SK-N-SH treated with all-trans-retinoic acid at 6 μM for 48 hours (cell line): Measurements from ENCODE around the gene PROCA1.

Source experiments
- ATAC-seq: fragments of 200-7000 bp; cut with Tn5 transposase; 3 replicates; pipeline ENCODE4 v1.9.1; 2020; ENCODE audit warnings: mild to moderate bottlenecking, moderate library complexity
- ARNTL ChIP-seq: fragments of 450-650 bp; formaldehyde crosslinking; IDR thresholded peaks from 2 replicates; pipeline ENCODE4 v1.5.0; 2020; ENCODE audit warnings: low read depth, mild to moderate bottlenecking, moderate library complexity, borderline replicate concordance
- BACH2 ChIP-seq: fragments of 250-450 bp; sonication (Bioruptor Pico); IDR thresholded peaks from 2 replicates; pipeline ENCODE4 v1.9.0; 2021; ENCODE audit warnings: mild to moderate bottlenecking, borderline replicate concordance
- CREB5 ChIP-seq: fragments of 250-450 bp; sonication (Bioruptor Pico); IDR thresholded peaks from 2 replicates; pipeline ENCODE4 v1.5.1; 2020; ENCODE audit warnings: low read depth, mild to moderate bottlenecking, moderate library complexity
- CSDC2 ChIP-seq: fragments of 250-450 bp; sonication (Bioruptor Pico); IDR thresholded peaks from 2 replicates; pipeline ENCODE4 v1.5.0; 2020; ENCODE audit warnings: mild to moderate bottlenecking, moderate library complexity
- ESRRG ChIP-seq: fragments of 250-450 bp; sonication (Bioruptor Pico); IDR thresholded peaks from 2 replicates; pipeline ENCODE4 v1.6.1; 2021; ENCODE audit warnings: mild to moderate bottlenecking
- GLIS3 ChIP-seq: fragments of 250-450 bp; sonication (Bioruptor Pico); IDR thresholded peaks from 2 replicates; pipeline ENCODE4 v1.5.0; 2020; ENCODE audit warnings: mild to moderate bottlenecking, moderate library complexity
- ISL1 ChIP-seq: fragments of 250-450 bp; sonication (Bioruptor Pico); IDR thresholded peaks from 2 replicates; pipeline ENCODE4 v2.1.2; 2022; ENCODE audit warnings: mild to moderate bottlenecking, moderate library complexity
- OSR1 ChIP-seq: fragments of 250-450 bp; sonication (Bioruptor Pico); IDR thresholded peaks from 2 replicates; pipeline ENCODE4 v1.8.0; 2022; ENCODE audit warnings: moderate library complexity, mild to moderate bottlenecking, inconsistent platforms
- PATZ1 ChIP-seq: fragments of 250-450 bp; sonication (Bioruptor Pico); IDR thresholded peaks from 2 replicates; pipeline ENCODE4 v1.8.0; 2020; ENCODE audit warnings: mild to moderate bottlenecking, moderate library complexity, borderline replicate concordance
- POU6F1 ChIP-seq: fragments of 250-450 bp; sonication (Bioruptor Pico); IDR thresholded peaks from 2 replicates; pipeline ENCODE4 v1.8.0; 2021; ENCODE audit warnings: low read depth, mild to moderate bottlenecking, moderate library complexity, borderline replicate concordance
- PPARA ChIP-seq: fragments of 250-450 bp; sonication (Bioruptor Pico); IDR thresholded peaks from 2 replicates; pipeline ENCODE4 v1.5.0; 2020; ENCODE audit warnings: mild to moderate bottlenecking, borderline replicate concordance
- RARB ChIP-seq: fragments of 250-450 bp; sonication (Bioruptor Pico); IDR thresholded peaks from 2 replicates; pipeline ENCODE4 v1.8.0; 2021; ENCODE audit warnings: mild to moderate bottlenecking, moderate library complexity
- TCF4 ChIP-seq: fragments of 250-450 bp; sonication (Bioruptor Pico); IDR thresholded peaks from 2 replicates; pipeline ENCODE4 v1.8.0; 2021; ENCODE audit warnings: mild to moderate bottlenecking, moderate library complexity, borderline replicate concordance
- TOX ChIP-seq: fragments of 250-450 bp; sonication (Bioruptor Pico); IDR thresholded peaks from 2 replicates; pipeline ENCODE4 v1.8.0; 2021; ENCODE audit warnings: mild to moderate bottlenecking, moderate library complexity, borderline replicate concordance
- TSHZ2 ChIP-seq: fragments of 250-450 bp; sonication (Bioruptor Pico); IDR thresholded peaks from 2 replicates; pipeline ENCODE4 v1.5.0; 2020; ENCODE audit warnings: mild to moderate bottlenecking, moderate library complexity
- ZC3H10 ChIP-seq: fragments of 250-450 bp; sonication (Bioruptor Pico); IDR thresholded peaks from 2 replicates; pipeline ENCODE4 v1.5.1; 2021; ENCODE audit warnings: mild to moderate bottlenecking, moderate library complexity
- ZFP3 ChIP-seq: fragments of 250-450 bp; sonication (Bioruptor Pico); IDR thresholded peaks from 2 replicates; pipeline ENCODE4 v1.5.0; 2020; ENCODE audit warnings: mild to moderate bottlenecking, moderate library complexity
- ZFP30 ChIP-seq: fragments of 450-650 bp; formaldehyde crosslinking; IDR thresholded peaks from 2 replicates; pipeline ENCODE4 v1.5.0; 2022; ENCODE audit warnings: mild to moderate bottlenecking, moderate library complexity
- ZNF565 ChIP-seq: fragments of 450-650 bp; formaldehyde crosslinking; conservative IDR thresholded peaks from 2 replicates; pipeline ENCODE4 v1.5.0; 2020; ENCODE audit warnings: low read depth, mild to moderate bottlenecking, moderate library complexity
- ZNF70 ChIP-seq: fragments of 450-650 bp; formaldehyde crosslinking; IDR thresholded peaks from 2 replicates; pipeline ENCODE4 v1.5.0; 2020; ENCODE audit warnings: mild to moderate bottlenecking, moderate library complexity
- ZNF8 ChIP-seq: fragments of 450-650 bp; formaldehyde crosslinking; IDR thresholded peaks from 2 replicates; pipeline ENCODE4 v1.5.0; 2020; ENCODE audit warnings: mild to moderate bottlenecking, moderate library complexity

PROCA1 gene

GRCh38 chr17:28703552-28704218, 8.0 kb downstream of the PROCA1 start:
- TF ChIP-seq ZFP30 (CRISPR knock-in tag) (no peak), ISL1 (no peak), RARB (CRISPR knock-in tag) (no peak)
- no peak for ATAC-seq

- ATAC-seq: no peak
These were observed 8.9 kb downstream of the PROCA1 start for GRCh38 chr17:28702752-28703150.

GRCh38 chr17:28702026-28702751, 9.5 kb downstream of the PROCA1 start:
- TF ChIP-seq ISL1: no peak
- no peak for TF ChIP-seq ZFP30 (CRISPR knock-in tag)
- TF ChIP-seq PATZ1 (CRISPR knock-in tag): no peak
- no peak for TF ChIP-seq PPARA (CRISPR knock-in tag)
- no peak for TF ChIP-seq ZNF565
- no peak for TF ChIP-seq GLIS3 (CRISPR knock-in tag)
- TF ChIP-seq BACH2 (CRISPR knock-in tag): no peak
- TF ChIP-seq CREB5 (CRISPR knock-in tag): no peak
- TF ChIP-seq ZNF8 (CRISPR knock-in tag): no peak
- TF ChIP-seq TOX: no peak
- no peak for TF ChIP-seq CSDC2 (CRISPR knock-in tag)
- no peak for TF ChIP-seq ZC3H10 (CRISPR knock-in tag)
- no peak for TF ChIP-seq TCF4 (CRISPR knock-in tag)
- no peak for TF ChIP-seq RARB (CRISPR knock-in tag)
- no peak for TF ChIP-seq ZNF70 (CRISPR knock-in tag)
- no peak for ATAC-seq

More at GRCh38 chr17:28702752-28703150, 8.9 kb downstream of the PROCA1 start:
- no peak for TF ChIP-seq TOX
- no peak for TF ChIP-seq TSHZ2
- TF ChIP-seq ARNTL (CRISPR knock-in tag): no peak
- no peak for TF ChIP-seq OSR1 (CRISPR knock-in tag)
- no peak for TF ChIP-seq ESRRG (CRISPR knock-in tag)
- TF ChIP-seq ZFP3: no peak
- no peak for TF ChIP-seq POU6F1 (CRISPR knock-in tag)
- no peak for TF ChIP-seq GLIS3 (CRISPR knock-in tag)
- no peak for TF ChIP-seq ZNF8 (CRISPR knock-in tag)
- no peak for TF ChIP-seq PPARA (CRISPR knock-in tag)
- no peak for TF ChIP-seq ZFP30 (CRISPR knock-in tag)
- no peak for TF ChIP-seq ZNF565
